ENCODE results near the gene KDM2A. TPM values are rescaled to one million over a fixed set of nuclear protein-coding genes. Genes with fewer than 3 reads are reported as not detected.
"Not testable (repeated sequence)": the region's sequence is repeated elsewhere in the genome, so short reads cannot be mapped to it uniquely, and the experiment has no call there.

The KDM2A gene
- total RNA-seq, 1 donor from 2014 or later: 31.7 TPM

- peak; percentile 33 to 36 for DNase-seq (ENCODE audit: low read depth in 2 of 2)
Observed at GRCh38 chr11:67117672-67118180, 1.3 kb upstream of the KDM2A start.

- peak; percentile 18 to 37 for DNase-seq (ENCODE audit: low read depth in 2 of 2)
Observed at GRCh38 chr11:67118181-67118766, 789 bp upstream of the KDM2A start.

GRCh38 chr11:67119585-67120391 lies 725 bp downstream of the KDM2A start:
- DNase-seq (ENCODE audit: low read depth in 2 of 2): peak; percentile 37 to 46

- DNase-seq (ENCODE audit: low read depth in 2 of 2): no peak
Observed at GRCh38 chr11:67120456-67120855, 1.4 kb downstream of the KDM2A start.

GRCh38 chr11:67120881-67121710 lies 2.0 kb downstream of the KDM2A start:
- DNase-seq (ENCODE audit: low read depth in 2 of 2): peak; percentile 33 to 62

GRCh38 chr11:67123801-67124200 lies 4.7 kb downstream of the KDM2A start:
- DNase-seq (ENCODE audit: low read depth in 2 of 2): not testable (repeated sequence)

GRCh38 chr11:67126243-67126642 lies 7.2 kb downstream of the KDM2A start:
- not testable (repeated sequence) for DNase-seq (ENCODE audit: low read depth in 2 of 2)

GRCh38 chr11:67126986-67127385 lies 7.9 kb downstream of the KDM2A start:
- DNase-seq (ENCODE audit: low read depth in 2 of 2): no peak

- not testable (repeated sequence) for DNase-seq (ENCODE audit: low read depth in 2 of 2)
Observed at GRCh38 chr11:67130861-67131260, 11.8 kb downstream of the KDM2A start.

- DNase-seq (ENCODE audit: low read depth in 2 of 2): no peak
Observed at GRCh38 chr11:67136156-67136555, 17.1 kb downstream of the KDM2A start.

- DNase-seq (ENCODE audit: low read depth in 2 of 2): no peak
Observed at GRCh38 chr11:67138922-67139321, 19.9 kb downstream of the KDM2A start.

GRCh38 chr11:67146516-67147226 lies 27.6 kb downstream of the KDM2A start:
- DNase-seq (ENCODE audit: low read depth in 2 of 2): no peak

GRCh38 chr11:67153971-67154370 lies 34.9 kb downstream of the KDM2A start:
- DNase-seq (ENCODE audit: low read depth in 2 of 2): no peak

GRCh38 chr11:67154726-67155125 lies 35.7 kb downstream of the KDM2A start:
- no peak for DNase-seq (ENCODE audit: low read depth in 2 of 2)

- DNase-seq (ENCODE audit: low read depth in 2 of 2): no peak
Observed at GRCh38 chr11:67157691-67158090, 38.6 kb downstream of the KDM2A start.

GRCh38 chr11:67158221-67158620 lies 39.2 kb downstream of the KDM2A start:
- no peak for DNase-seq (ENCODE audit: low read depth in 2 of 2)

GRCh38 chr11:67160045-67160444 lies 41.0 kb downstream of the KDM2A start:
- DNase-seq (ENCODE audit: low read depth in 2 of 2): no peak

- peak in 1 of 2 donors; percentile 7 for DNase-seq (ENCODE audit: low read depth in 2 of 2)
Observed at GRCh38 chr11:67160872-67161783, 42.1 kb downstream of the KDM2A start.

GRCh38 chr11:67163006-67163405 lies 43.9 kb downstream of the KDM2A start:
- DNase-seq (ENCODE audit: low read depth in 2 of 2): no peak

- DNase-seq (ENCODE audit: low read depth in 2 of 2): no peak
Observed at GRCh38 chr11:67165623-67166022, 46.6 kb downstream of the KDM2A start.
